HUDEP-2 (cell line): ENCODE data around the gene GNAO1.

Experiments used
- DNase-seq, 76 experiments: peaks; one replicate each; lab custom pipeline; 2025; ENCODE audit not compliant: unreplicated experiment in 76 of 76; lab: John Stamatoyannopoulos, UW

Gene GNAO1

GRCh38 chr16:56197192-56197992, 6.1 kb downstream of the GNAO1 start:
- no peak for DNase-seq

GRCh38 chr16:56198006-56198754, 6.9 kb downstream of the GNAO1 start:
- no peak for DNase-seq

GRCh38 chr16:56198755-56199114, 7.4 kb downstream of the GNAO1 start:
- no peak for DNase-seq

GRCh38 chr16:56199164-56199563, 7.9 kb downstream of the GNAO1 start:
- DNase-seq, result no peak

GRCh38 chr16:56201030-56201429, 9.7 kb downstream of the GNAO1 start:
- no peak for DNase-seq

GRCh38 chr16:56202036-56202435, 10.7 kb downstream of the GNAO1 start:
- peak in 1 of 76 experiments; percentile 1 for DNase-seq

- peak in 24 of 76 experiments; percentile 2 to 57 (median 10) for DNase-seq
Observed at GRCh38 chr16:56203052-56203451, 11.8 kb downstream of the GNAO1 start.

- DNase-seq, result no peak
Observed at GRCh38 chr16:56204816-56205215, 13.5 kb downstream of the GNAO1 start.

GRCh38 chr16:56206951-56207350, 15.7 kb downstream of the GNAO1 start:
- DNase-seq, result no peak

- no peak for DNase-seq
Observed at GRCh38 chr16:56207421-56207820, 16.1 kb downstream of the GNAO1 start.

GRCh38 chr16:56211435-56211981, 20.2 kb downstream of the GNAO1 start:
- no peak for DNase-seq

- no peak for DNase-seq
Observed at GRCh38 chr16:56212144-56212543, 20.9 kb downstream of the GNAO1 start.

GRCh38 chr16:56221995-56222394, 30.7 kb downstream of the GNAO1 start:
- no peak for DNase-seq

GRCh38 chr16:56222474-56222997, 31.2 kb downstream of the GNAO1 start:
- no peak for DNase-seq

- no peak for DNase-seq
Observed at GRCh38 chr16:56225017-56225742, 33.9 kb downstream of the GNAO1 start.

GRCh38 chr16:56226187-56226586, 34.9 kb downstream of the GNAO1 start:
- DNase-seq, result no peak

GRCh38 chr16:56226845-56227525, 35.7 kb downstream of the GNAO1 start:
- DNase-seq, result no peak

GRCh38 chr16:56227936-56228335, 36.6 kb downstream of the GNAO1 start:
- DNase-seq, result no peak

GRCh38 chr16:56228476-56228875, 37.2 kb downstream of the GNAO1 start:
- DNase-seq, result no peak

- no peak for DNase-seq
Observed at GRCh38 chr16:56233795-56234566, 42.7 kb downstream of the GNAO1 start.
